Measurements from ENCODE around the gene HDAC11.

Gene HDAC11

GRCh38 chr3:13540297-13540995, 60.3 kb downstream of the HDAC11 start:
- Histone ChIP-seq H3K36me3 (replicated peaks) (no peaks in the 10 kb centered on the region), H3K27me3 (replicated peaks) (no peaks in the 10 kb centered on the region)
- no peak for TF ChIP-seq CTCF (IDR thresholded peaks at IDR 0.05; ENCODE audit: low read depth, low read length, missing control alignments)

GRCh38 chr3:13541691-13542090, 61.6 kb downstream of the HDAC11 start:
- Histone ChIP-seq H3K4me3 (ENCODE audit: low read depth, low read length) (no peak overlapping the region), H3K36me3 (replicated peaks) (no peaks in the 10 kb centered on the region), H3K27me3 (replicated peaks) (no peaks in the 10 kb centered on the region), H3K27ac (no peak overlapping the region)
- no peak for TF ChIP-seq CTCF (IDR thresholded peaks at IDR 0.05; ENCODE audit: low read depth, low read length, missing control alignments)
- in situ Hi-C loops (cut with HindIII; ENCODE audit: low pct_ligation_motif_present, low sequenced_read_pairs) = no loop called here
- DNase-seq = no peak

More at GRCh38 chr3:13540297-13540995, 60.3 kb downstream of the HDAC11 start:
- H3K27ac ChIP-seq = no peak overlapping the region
- no peak overlapping the region for H3K4me3 ChIP-seq (ENCODE audit: low read depth, low read length)
- DNase-seq = no peak
- in situ Hi-C loops (cut with HindIII; ENCODE audit: low pct_ligation_motif_present, low sequenced_read_pairs) = no loop called here

GRCh38 chr3:13542142-13542541, 62.0 kb downstream of the HDAC11 start:
- in situ Hi-C loops (cut with HindIII; ENCODE audit: low pct_ligation_motif_present, low sequenced_read_pairs) = no loop called here
- Histone ChIP-seq H3K27me3 (replicated peaks) (no peaks in the 10 kb centered on the region), H3K4me3 (ENCODE audit: low read depth, low read length) (no peak overlapping the region), H3K27ac (no peak overlapping the region), H3K36me3 (replicated peaks) (no peaks in the 10 kb centered on the region)
- no peak for TF ChIP-seq CTCF (IDR thresholded peaks at IDR 0.05; ENCODE audit: low read depth, low read length, missing control alignments)
- no peak for DNase-seq

GRCh38 chr3:13543253-13543652, 63.1 kb downstream of the HDAC11 start:
- in situ Hi-C loops (cut with HindIII; ENCODE audit: low pct_ligation_motif_present, low sequenced_read_pairs) = no loop called here
- peak overlapping the region; percentile 68 for H3K27ac ChIP-seq
- no peak overlapping the region for H3K4me3 ChIP-seq (ENCODE audit: low read depth, low read length)
- H3K27me3 ChIP-seq (replicated peaks) = no peaks in the 10 kb centered on the region
- TF ChIP-seq CTCF (IDR thresholded peaks at IDR 0.05; ENCODE audit: low read depth, low read length, missing control alignments) = no peak
- H3K36me3 ChIP-seq (replicated peaks) = no peaks in the 10 kb centered on the region
- peak; percentile 84 for DNase-seq

- in situ Hi-C loops (cut with HindIII; ENCODE audit: low pct_ligation_motif_present, low sequenced_read_pairs) = no loop called here
- DNase-seq = peak; percentile 87
- no peak for TF ChIP-seq CTCF (IDR thresholded peaks at IDR 0.05; ENCODE audit: low read depth, low read length, missing control alignments)
- no peaks in the 10 kb centered on the region for H3K27me3 ChIP-seq (replicated peaks)
- H3K27ac ChIP-seq = peak overlapping the region; percentile 68
- H3K36me3 ChIP-seq (replicated peaks) = no peaks in the 10 kb centered on the region
- no peak overlapping the region for H3K4me3 ChIP-seq (ENCODE audit: low read depth, low read length)
Observed at GRCh38 chr3:13544293-13544831, 64.3 kb downstream of the HDAC11 start.

All from brain microvascular endothelial cell (primary cell).